ENCODE results near the gene EIF4EBP3.
A peak's percentile ranks its signal among the peaks of the same experiment; 100 is the strongest.

Gene EIF4EBP3

GRCh38 chr5:140545606-140546005 lies 1.9 kb upstream of the EIF4EBP3 start:
- H3K79me2 ChIP-seq, result no peaks in the 10 kb centered on the region
- peaks cover 10% of the 10 kb centered on the region for H3K4me1 ChIP-seq
- H3K36me3 ChIP-seq (ENCODE audit: control insufficient read depth, insufficient read depth, low read length), result no peaks in the 10 kb centered on the region
- no peak overlapping the region for H3K4me3 ChIP-seq (ENCODE audit: low read depth, low read length)
- no peak overlapping the region for H3K27ac ChIP-seq
- no peaks in the 10 kb centered on the region for H3K9me3 ChIP-seq (ENCODE audit: control insufficient read depth, low read length)
- H3K27me3 ChIP-seq (ENCODE audit: control insufficient read depth, insufficient read depth, low read length), result no peaks in the 10 kb centered on the region
- TF ChIP-seq CTCF (IDR thresholded peaks at IDR 0.05), result no peak
- H3K4me2 ChIP-seq (ENCODE audit: low read length), result no peak overlapping the region
- H2AFZ ChIP-seq, result no peak overlapping the region
- H3K9ac ChIP-seq, result no peak overlapping the region

GRCh38 chr5:140546851-140547507 lies 483 bp upstream of the EIF4EBP3 start:
- Histone ChIP-seq H3K79me2 (no peaks in the 10 kb centered on the region), H3K4me2 (ENCODE audit: low read length) (peak overlapping the region; percentile 85), H2AFZ (peak overlapping the region; percentile 56), H3K9ac (no peak overlapping the region), H3K27me3 (ENCODE audit: control insufficient read depth, insufficient read depth, low read length) (no peaks in the 10 kb centered on the region), H3K4me1 (peaks cover 10% of the 10 kb centered on the region), H3K9me3 (ENCODE audit: control insufficient read depth, low read length) (no peaks in the 10 kb centered on the region), H3K4me3 (ENCODE audit: low read depth, low read length) (peak overlapping the region; percentile 33), H3K36me3 (ENCODE audit: control insufficient read depth, insufficient read depth, low read length) (no peaks in the 10 kb centered on the region), H3K27ac (peak overlapping the region; percentile 47)
- TF ChIP-seq CTCF (IDR thresholded peaks at IDR 0.05), result no peak

- H3K27ac ChIP-seq, result peak overlapping the region; percentile 53
- no peak for TF ChIP-seq CTCF (IDR thresholded peaks at IDR 0.05)
Observed at GRCh38 chr5:140548300-140548688, 832 bp downstream of the EIF4EBP3 start.

GRCh38 chr5:140548791-140549190 lies 1.3 kb downstream of the EIF4EBP3 start:
- no peaks in the 10 kb centered on the region for H3K79me2 ChIP-seq
- H3K27ac ChIP-seq, result peak overlapping the region; percentile 53
- no peak overlapping the region for H3K4me3 ChIP-seq (ENCODE audit: low read depth, low read length)
- no peak overlapping the region for H2AFZ ChIP-seq
- H3K36me3 ChIP-seq (ENCODE audit: control insufficient read depth, insufficient read depth, low read length), result no peaks in the 10 kb centered on the region
- no peak overlapping the region for H3K4me2 ChIP-seq (ENCODE audit: low read length)
- no peak for TF ChIP-seq CTCF (IDR thresholded peaks at IDR 0.05)
- H3K27me3 ChIP-seq (ENCODE audit: control insufficient read depth, insufficient read depth, low read length), result no peaks in the 10 kb centered on the region
- H3K9me3 ChIP-seq (ENCODE audit: control insufficient read depth, low read length), result no peaks in the 10 kb centered on the region
- peaks cover 10% of the 10 kb centered on the region for H3K4me1 ChIP-seq
- H3K9ac ChIP-seq, result no peak overlapping the region

More at GRCh38 chr5:140548300-140548688, 832 bp downstream of the EIF4EBP3 start:
- Histone ChIP-seq H3K9me3 (ENCODE audit: control insufficient read depth, low read length) (no peaks in the 10 kb centered on the region), H3K36me3 (ENCODE audit: control insufficient read depth, insufficient read depth, low read length) (no peaks in the 10 kb centered on the region), H3K9ac (no peak overlapping the region), H3K79me2 (no peaks in the 10 kb centered on the region), H3K4me3 (ENCODE audit: low read depth, low read length) (peak overlapping the region; percentile 38), H3K4me2 (ENCODE audit: low read length) (no peak overlapping the region), H3K4me1 (peaks cover 10% of the 10 kb centered on the region), H3K27me3 (ENCODE audit: control insufficient read depth, insufficient read depth, low read length) (no peaks in the 10 kb centered on the region), H2AFZ (no peak overlapping the region)
